GM23248 (cell line): ENCODE data around the gene MEAK7. TPM values are rescaled to one million over a fixed set of nuclear protein-coding genes. Genes with fewer than 3 reads are reported as not detected.

Experiments
- DNase-seq: peaks from one replicate; pipeline ENCODE4 v3.0.0-alpha.2; 2015
- H2AFZ ChIP-seq: fragments of 200-600 bp; sonication (generic); 2 replicates; pipeline ENCODE4 v1.6.1; 2016; ENCODE audit warnings: antibody characterized with exemption
- H3F3A ChIP-seq: fragments of 200-600 bp; sonication (generic); 2 replicates; pipeline ENCODE4 v1.6.1; 2016; ENCODE audit warnings: mild to moderate bottlenecking, antibody characterized with exemption, mixed run types; ENCODE audit not compliant: insufficient read depth
- H3K27ac ChIP-seq: fragments of 200-600 bp; sonication (generic); 2 replicates; pipeline ENCODE4 v1.5.1; 2016; ENCODE audit warnings: mild to moderate bottlenecking
- H3K27me3 ChIP-seq: fragments of 200-600 bp; sonication (generic); replicated peaks from 2 replicates; pipeline ENCODE4 v1.6.1; 2016; ENCODE audit warnings: mild to moderate bottlenecking; ENCODE audit not compliant: insufficient read depth
- H3K36me3 ChIP-seq: fragments of 200-600 bp; sonication (generic); 2 replicates; pipeline ENCODE4 v1.6.1; 2016; ENCODE audit warnings: low read depth, mild to moderate bottlenecking
- H3K4me1 ChIP-seq: fragments of 200-600 bp; sonication (generic); 2 replicates; pipeline ENCODE4 v1.6.1; 2016; ENCODE audit warnings: mild to moderate bottlenecking; ENCODE audit not compliant: insufficient read depth
- H3K4me2 ChIP-seq: fragments of 200-600 bp; sonication (generic); one replicate; pipeline ENCODE4 v1.6.1; 2016; ENCODE audit warnings: mild to moderate bottlenecking; ENCODE audit not compliant: unreplicated experiment
- H3K4me3 ChIP-seq: fragments of 200-600 bp; sonication (generic); 2 replicates; pipeline ENCODE4 v1.5.1; 2016; ENCODE audit warnings: mild to moderate bottlenecking
- H3K79me2 ChIP-seq: fragments of 200-600 bp; sonication (generic); 2 replicates; pipeline ENCODE4 v1.6.1; 2016; ENCODE audit warnings: mild to moderate bottlenecking; ENCODE audit not compliant: insufficient read depth
- H3K9ac ChIP-seq: fragments of 200-600 bp; sonication (generic); 2 replicates; pipeline ENCODE4 v1.6.1; 2016; ENCODE audit warnings: mild to moderate bottlenecking
- H3K9me2 ChIP-seq: fragments of 200-600 bp; sonication (generic); 2 replicates; pipeline ENCODE4 v1.6.1; 2016; ENCODE audit warnings: mixed run types, mild to moderate bottlenecking, moderate library complexity; ENCODE audit not compliant: insufficient read depth
- H3K9me3 ChIP-seq: fragments of 200-600 bp; sonication (generic); one replicate; pipeline ENCODE4 v1.6.1; 2017; ENCODE audit warnings: low read depth
- H4K20me1 ChIP-seq: fragments of 200-600 bp; sonication (generic); 2 replicates; pipeline ENCODE4 v1.6.0; 2016; ENCODE audit not compliant: insufficient read depth
- EZH2 ChIP-seq: fragments of 200-600 bp; sonication (generic); IDR thresholded peaks from 2 replicates; pipeline ENCODE4 v1.6.1; 2018; ENCODE audit warnings: antibody characterized with exemption, mild to moderate bottlenecking; ENCODE audit not compliant: insufficient read depth, poor library complexity, severe bottlenecking
- EZH2phosphoT487 ChIP-seq: fragments of 200-600 bp; sonication (generic); IDR thresholded peaks from 2 replicates; pipeline ENCODE4 v1.6.1; 2018; ENCODE audit warnings: antibody characterized with exemption, moderate library complexity, mild to moderate bottlenecking, low read depth; ENCODE audit not compliant: insufficient read depth
- WGBS, 2 experiments: methylation state at CpG; one replicate each; pipeline ENCODE4 v1.1.6; 2015 to 2017; ENCODE audit warnings: low lambda C conversion rate in 2 of 2, low coverage in 1 of 2; ENCODE audit errors: missing lambda C conversion rate in 2 of 2; 5-methylcytosine and 5-hydroxymethylcytosine counted together
- in situ Hi-C: fragments of 300-500 bp; cut with MboI; formaldehyde crosslinking; loops from 2 replicates; pipeline ENCODE4 v1.15.0; 2020
- polyA plus RNA-seq: library from polyadenylated mRNA; unstranded; fragments of >200 nt; fragmentation: Nextera tagmentation; extraction: Ambion mirVana; gene quantifications from 2 replicates; pipeline ENCODE4 v1.2.1, GENCODE V29; 2016
- total RNA-seq: library from RNA; depleted of rRNA; stranded (reverse); fragments of >200 nt; shearing (Covaris generic); gene quantifications from 2 replicates; pipeline ENCODE4 v1.2.3, GENCODE V29; 2014

The MEAK7 gene
- total and polyA plus RNA-seq, 2 experiments from 2014 or later = 45.6 to 62.0 TPM

DNA sequence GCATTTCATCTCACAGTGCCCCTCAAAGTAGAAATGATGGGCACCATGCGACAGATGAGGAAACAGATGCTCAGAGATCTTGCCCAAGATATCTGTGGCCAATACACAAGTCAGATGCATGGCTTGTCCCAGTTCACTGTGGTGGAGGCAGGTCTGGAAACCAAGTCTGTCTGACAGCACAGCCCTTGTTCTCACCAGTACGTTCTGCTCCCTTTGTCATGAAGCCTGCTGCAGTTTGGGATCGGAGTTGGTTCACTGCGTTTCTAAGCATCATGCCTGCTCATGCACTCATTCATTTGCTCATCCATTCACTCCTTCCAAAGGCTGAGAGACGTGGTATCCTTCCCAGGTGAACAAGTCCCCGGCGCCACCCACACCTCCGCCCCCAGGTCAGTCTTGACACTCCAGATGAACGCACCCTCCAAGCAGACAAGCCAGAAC is 27.2 kb upstream of the MEAK7 start:
- no peak overlapping the region for H2AFZ ChIP-seq
- in situ Hi-C loops = no loop called here
- WGBS, 2 experiments = 66 to 70% methylated on average over 9 of the region's 9 CpGs

DNA sequence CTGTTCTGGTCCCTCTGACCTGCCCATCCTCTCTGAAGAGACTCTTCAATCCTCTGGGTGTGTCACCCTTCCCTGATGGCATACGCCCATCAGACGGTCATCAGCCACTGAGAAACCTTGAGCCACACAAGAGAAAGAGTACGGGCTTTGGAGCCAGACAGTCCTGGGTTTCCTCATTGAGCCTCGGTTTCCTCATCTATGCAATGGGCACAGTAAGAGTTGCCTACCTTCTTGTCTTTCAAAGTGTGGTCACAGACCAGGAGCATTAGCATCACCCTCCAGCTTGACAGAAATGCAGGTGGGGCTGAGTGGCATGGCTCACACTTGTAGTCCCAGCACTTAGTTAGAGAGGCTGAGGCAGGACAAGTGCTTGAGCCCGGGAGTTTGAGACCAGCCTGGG is 26.1 kb upstream of the MEAK7 start:
- Histone ChIP-seq H3K9me2 (no peaks in the 10 kb centered on the region), H3K4me1 (peaks cover 28% of the 10 kb centered on the region), H3F3A (peaks cover 25% of the 10 kb centered on the region), H3K4me3 (no peak overlapping the region), H3K36me3 (no peaks in the 10 kb centered on the region), H3K9me3 (no peaks in the 10 kb centered on the region), H3K9ac (no peak overlapping the region), H3K79me2 (no peaks in the 10 kb centered on the region), H2AFZ (no peak overlapping the region), H3K27me3 (no peaks in the 10 kb centered on the region), H3K27ac (no peak overlapping the region), H4K20me1 (no peaks in the 10 kb centered on the region), H3K4me2 (no peak overlapping the region)
- in situ Hi-C loops = no loop called here
- TF ChIP-seq EZH2phosphoT487 = no peak
- no peak for TF ChIP-seq EZH2
- WGBS, 2 experiments = 97 to 99% methylated on average over 5 of the region's 5 CpGs
- DNase-seq = no peak

More for the DNA sequence above, 27.2 kb upstream of the MEAK7 start:
- Histone ChIP-seq H3K36me3 (no peaks in the 10 kb centered on the region), H3K27me3 (no peaks in the 10 kb centered on the region), H3K79me2 (no peaks in the 10 kb centered on the region), H3K4me2 (peak overlapping the region; percentile 61), H3K9me3 (no peaks in the 10 kb centered on the region), H3K9me2 (no peaks in the 10 kb centered on the region), H4K20me1 (no peaks in the 10 kb centered on the region), H3F3A (peaks cover 25% of the 10 kb centered on the region), H3K4me1 (peaks cover 26% of the 10 kb centered on the region), H3K4me3 (0 out of 2 replicates have a peak overlapping the region, but pooled peaks have one; percentile 3), H3K27ac (peak overlapping the region; percentile 37; the same call in 1 of the 2 replicates), H3K9ac (no peak overlapping the region)
- TF ChIP-seq EZH2phosphoT487 = no peak
- TF ChIP-seq EZH2 = no peak
- DNase-seq = peak; percentile 20

DNA sequence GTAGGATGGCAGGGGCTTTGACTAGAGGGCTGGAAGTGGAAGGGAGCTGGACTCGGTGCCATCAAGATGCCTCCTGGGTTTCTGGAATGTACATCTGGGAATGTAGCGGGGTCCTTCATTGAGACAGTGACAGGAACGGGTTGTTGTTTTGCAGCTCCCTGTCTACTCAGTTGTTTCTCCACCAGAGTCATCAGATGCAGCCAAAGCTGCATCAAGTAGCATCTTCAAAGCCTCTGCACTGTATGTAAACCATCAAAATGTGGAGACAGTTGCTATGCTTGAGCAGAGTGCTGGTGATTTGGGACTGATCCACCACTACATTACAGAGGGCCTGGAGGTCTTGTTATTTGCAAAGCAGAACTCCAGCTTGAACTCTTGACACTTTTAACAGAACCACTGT is 25.1 kb upstream of the MEAK7 start:
- H4K20me1 ChIP-seq = no peaks in the 10 kb centered on the region
- no peak overlapping the region for H3K4me3 ChIP-seq
- no peaks in the 10 kb centered on the region for H3K9me2 ChIP-seq
- 98% methylated on average over 3 of the region's 3 CpGs for WGBS, 2 experiments
- peaks cover 25% of the 10 kb centered on the region for H3F3A ChIP-seq
- no peak for DNase-seq
- H3K27me3 ChIP-seq = no peaks in the 10 kb centered on the region
- in situ Hi-C loops = no loop called here
- H3K9ac ChIP-seq = no peak overlapping the region
- H3K79me2 ChIP-seq = no peaks in the 10 kb centered on the region
- H3K4me1 ChIP-seq = peaks cover 28% of the 10 kb centered on the region
- H3K4me2 ChIP-seq = no peak overlapping the region
- H3K9me3 ChIP-seq = no peaks in the 10 kb centered on the region
- no peaks in the 10 kb centered on the region for H3K36me3 ChIP-seq
- H3K27ac ChIP-seq = no peak overlapping the region
- no peak overlapping the region for H2AFZ ChIP-seq
- no peak for TF ChIP-seq EZH2
- no peak for TF ChIP-seq EZH2phosphoT487

DNA sequence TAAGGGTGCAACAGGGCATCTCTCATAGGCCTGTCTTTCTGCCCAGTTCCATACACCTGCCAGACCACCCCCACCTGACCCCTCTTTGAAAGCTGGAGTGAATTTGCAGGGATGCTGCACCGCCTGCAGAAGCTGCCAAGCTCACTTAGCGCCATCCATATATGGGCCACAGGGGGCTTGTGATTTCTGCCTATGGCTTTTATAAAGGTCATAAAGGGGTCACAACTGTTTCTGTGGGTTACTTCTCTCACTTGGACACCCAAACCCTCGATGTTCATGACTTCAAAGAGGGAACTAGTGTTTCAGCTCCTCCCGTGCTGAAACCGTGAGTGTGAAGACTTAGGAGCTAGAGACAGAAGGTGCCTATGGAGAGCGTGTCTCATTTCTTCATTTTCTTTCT is 23.9 kb upstream of the MEAK7 start:
- no peak overlapping the region for H3K9ac ChIP-seq
- H3K27ac ChIP-seq = no peak overlapping the region
- WGBS, 2 experiments = 85 to 91% methylated on average over 6 of the region's 6 CpGs
- no peak overlapping the region for H2AFZ ChIP-seq
- H3K4me3 ChIP-seq = no peak overlapping the region
- H3F3A ChIP-seq = peaks cover 23% of the 10 kb centered on the region
- H3K79me2 ChIP-seq = no peaks in the 10 kb centered on the region
- no peaks in the 10 kb centered on the region for H3K27me3 ChIP-seq
- peaks cover 28% of the 10 kb centered on the region for H3K4me1 ChIP-seq
- H3K36me3 ChIP-seq = no peaks in the 10 kb centered on the region
- in situ Hi-C loops = no loop called here
- TF ChIP-seq EZH2 (no peak), EZH2phosphoT487 (no peak)
- no peaks in the 10 kb centered on the region for H4K20me1 ChIP-seq
- H3K9me2 ChIP-seq = no peaks in the 10 kb centered on the region
- H3K4me2 ChIP-seq = no peak overlapping the region
- DNase-seq = no peak
- no peaks in the 10 kb centered on the region for H3K9me3 ChIP-seq
